ENCODE measurements around the gene VSNL1. TPM values are rescaled to one million over a fixed set of nuclear protein-coding genes. Genes with fewer than 3 reads are reported as not detected.

The VSNL1 gene
- polyA plus RNA-seq, 3 donors, result not detected

- H3K36me3 ChIP-seq (replicated peaks in 1 of 2; ENCODE audit: control insufficient read depth in 1 of 2, insufficient read depth in 2 of 2, low read length in 2 of 2), result peaks cover 0 to 28% of the 10 kb centered on the region in 2 donors
- no peak for TF ChIP-seq CTCF (IDR thresholded peaks at IDR 0.05)
- no peaks in the 10 kb centered on the region for H4K20me1 ChIP-seq (ENCODE audit: insufficient read depth, low read length)
- no peak overlapping the region for H3K4me2 ChIP-seq (replicated peaks; ENCODE audit: extremely low read depth, low read length, poor library complexity, severe bottlenecking)
- no peaks in the 10 kb centered on the region for H3K79me2 ChIP-seq (ENCODE audit: insufficient read depth, low read length)
- no peak overlapping the region for H3K4me3 ChIP-seq (replicated peaks in 1 of 3; ENCODE audit: low read depth in 2 of 3, low read length in 3 of 3)
- intact Hi-C loops (cut with micrococcal nuclease), result no loop called here
- peaks cover 1% of the 10 kb centered on the region for H3K4me1 Mint-ChIP-seq
- no CpG with 5 or more reads among the region's 4 CpGs for WGBS (ENCODE audit: insufficient coverage)
- H3K4me1 ChIP-seq (ENCODE audit: control insufficient read depth in 1 of 2, insufficient read depth in 2 of 2, low read length in 2 of 2), result no peaks in the 10 kb centered on the region
- no peaks in the 10 kb centered on the region for H3K9me3 Mint-ChIP-seq
- H3K9ac ChIP-seq (ENCODE audit: insufficient read depth, low read length, poor library complexity, severe bottlenecking), result no peak overlapping the region
- peaks cover 11 to 14% of the 10 kb centered on the region in 2 donors for H3K36me3 Mint-ChIP-seq
- H3K27me3 ChIP-seq (ENCODE audit: control insufficient read depth in 2 of 2, insufficient read depth in 2 of 2, low read length in 2 of 2), result no peaks in the 10 kb centered on the region
- no peak overlapping the region for H3K27ac ChIP-seq (ENCODE audit: low read depth in 1 of 2, low read length in 2 of 2)
- H2AFZ ChIP-seq (ENCODE audit: insufficient read depth, low read depth, low read length, poor library complexity, severe bottlenecking), result no peak overlapping the region
- H3K9me3 ChIP-seq (replicated peaks in 1 of 2; ENCODE audit: control insufficient read depth in 1 of 2, insufficient read depth in 1 of 2, low read length in 2 of 2), result no peaks in the 10 kb centered on the region
- H3K4me3 Mint-ChIP-seq, result no peak overlapping the region
- no peak for DNase-seq
- no peak overlapping the region for H3K27ac Mint-ChIP-seq
- no peaks in the 10 kb centered on the region for H3K27me3 Mint-ChIP-seq (ENCODE audit: low read depth in 3 of 3)
These were observed 117.3 kb downstream of the VSNL1 start for GRCh38 chr2:17657759-17658158.

- intact Hi-C loops (cut with micrococcal nuclease), result no loop called here
- Histone ChIP-seq H3K27ac (ENCODE audit: low read depth in 1 of 2, low read length in 2 of 2) (no peak overlapping the region), H3K4me2 (replicated peaks; ENCODE audit: extremely low read depth, low read length, poor library complexity, severe bottlenecking) (no peak overlapping the region), H3K27me3 (ENCODE audit: control insufficient read depth in 2 of 2, insufficient read depth in 2 of 2, low read length in 2 of 2) (no peaks in the 10 kb centered on the region), H3K79me2 (ENCODE audit: insufficient read depth, low read length) (no peaks in the 10 kb centered on the region), H3K36me3 (replicated peaks in 1 of 2; ENCODE audit: control insufficient read depth in 1 of 2, insufficient read depth in 2 of 2, low read length in 2 of 2) (peaks cover 0 to 33% of the 10 kb centered on the region in 2 donors), H3K9me3 (replicated peaks in 1 of 2; ENCODE audit: control insufficient read depth in 1 of 2, insufficient read depth in 1 of 2, low read length in 2 of 2) (no peaks in the 10 kb centered on the region), H2AFZ (ENCODE audit: insufficient read depth, low read depth, low read length, poor library complexity, severe bottlenecking) (no peak overlapping the region), H3K4me1 (ENCODE audit: control insufficient read depth in 1 of 2, insufficient read depth in 2 of 2, low read length in 2 of 2) (no peaks in the 10 kb centered on the region), H3K4me3 (replicated peaks in 1 of 3; ENCODE audit: low read depth in 2 of 3, low read length in 3 of 3) (no peak overlapping the region), H4K20me1 (ENCODE audit: insufficient read depth, low read length) (no peaks in the 10 kb centered on the region), H3K9ac (ENCODE audit: insufficient read depth, low read length, poor library complexity, severe bottlenecking) (no peak overlapping the region)
- no peak overlapping the region for H3K4me3 Mint-ChIP-seq
- H3K9me3 Mint-ChIP-seq, result no peaks in the 10 kb centered on the region
- H3K4me1 Mint-ChIP-seq, result no peaks in the 10 kb centered on the region
- 100% methylated on average over 1 of the region's 6 CpGs for WGBS (ENCODE audit: insufficient coverage)
- TF ChIP-seq CTCF (IDR thresholded peaks at IDR 0.05), result no peak
- peak overlapping the region in 1 of 7 donors; percentile 59 for H3K27ac Mint-ChIP-seq
- H3K27me3 Mint-ChIP-seq (ENCODE audit: low read depth in 3 of 3), result no peaks in the 10 kb centered on the region
- peaks cover 15 to 17% of the 10 kb centered on the region in 2 donors for H3K36me3 Mint-ChIP-seq
- DNase-seq, result peak in 1 of 3 donors; percentile 55
These were observed 117.9 kb downstream of the VSNL1 start for GRCh38 chr2:17658251-17658843.
